Right lung (tissue), 5 donors: ENCODE results near the gene NSMCE1. TPM values are rescaled to one million over a fixed set of nuclear protein-coding genes. Genes with fewer than 3 reads are reported as not detected.
A peak's percentile ranks its signal among the peaks of the same experiment; 100 is the strongest.
"Not testable (repeated sequence)": the region's sequence is repeated elsewhere in the genome, so short reads cannot be mapped to it uniquely, and the experiment has no call there.

Experiments
- DNase-seq, 2 donors: peaks; one replicate each; pipeline ENCODE4 v3.0.0-alpha.2; 2013
- polyA plus RNA-seq, 5 donors: library from polyadenylated mRNA; unstranded; fragments of 120-200 nt; gene quantifications; one replicate each; pipeline versions ENCODE4 v1.2.1 to v1.2.3, GENCODE V29; 2013; ENCODE audit warnings: inconsistent platforms in 1 of 5, low replicate concordance in 1 of 5; ENCODE audit not compliant: insufficient read length in 5 of 5, insufficient read depth in 1 of 5

NSMCE1 gene
- polyA plus RNA-seq, 5 donors: 64.5 to 69.8 (median 67.3) TPM

GRCh38 chr16:27273670-27274423 is 5.3 kb upstream of the NSMCE1 start:
- DNase-seq: no peak

- DNase-seq: no peak
Observed at GRCh38 chr16:27273330-27273669, 4.7 kb upstream of the NSMCE1 start.

GRCh38 chr16:27272697-27273096 is 4.1 kb upstream of the NSMCE1 start:
- DNase-seq: not testable (repeated sequence)

GRCh38 chr16:27272076-27272475 is 3.5 kb upstream of the NSMCE1 start:
- no peak for DNase-seq

GRCh38 chr16:27270349-27270748 is 1.8 kb upstream of the NSMCE1 start:
- DNase-seq: no peak

- DNase-seq: no peak
Observed at GRCh38 chr16:27269300-27270150, 953 bp upstream of the NSMCE1 start.

- no peak for DNase-seq
Observed at GRCh38 chr16:27267037-27267677, 1.4 kb downstream of the NSMCE1 start.

GRCh38 chr16:27265982-27266381 is 2.6 kb downstream of the NSMCE1 start:
- no peak for DNase-seq

- DNase-seq: no peak
Observed at GRCh38 chr16:27264151-27264550, 4.4 kb downstream of the NSMCE1 start.

- not testable (repeated sequence) for DNase-seq
Observed at GRCh38 chr16:27262904-27263423, 5.6 kb downstream of the NSMCE1 start.

- no peak for DNase-seq
Observed at GRCh38 chr16:27259710-27260109, 8.9 kb downstream of the NSMCE1 start.

- DNase-seq: peak in 1 of 2 donors; percentile 48
Observed at GRCh38 chr16:27258241-27258734, 10.3 kb downstream of the NSMCE1 start.

- no peak for DNase-seq
Observed at GRCh38 chr16:27257271-27257670, 11.3 kb downstream of the NSMCE1 start.

GRCh38 chr16:27256861-27257260 is 11.7 kb downstream of the NSMCE1 start:
- no peak for DNase-seq

GRCh38 chr16:27254262-27254811 is 14.2 kb downstream of the NSMCE1 start:
- no peak for DNase-seq

GRCh38 chr16:27253526-27253930 is 15.0 kb downstream of the NSMCE1 start:
- DNase-seq: no peak

- no peak for DNase-seq
Observed at GRCh38 chr16:27252206-27252585, 16.4 kb downstream of the NSMCE1 start.

- no peak for DNase-seq
Observed at GRCh38 chr16:27251541-27252205, 16.9 kb downstream of the NSMCE1 start.

- not testable (repeated sequence) for DNase-seq
Observed at GRCh38 chr16:27248886-27249285, 19.7 kb downstream of the NSMCE1 start.

GRCh38 chr16:27248036-27248435 is 20.5 kb downstream of the NSMCE1 start:
- no peak for DNase-seq

GRCh38 chr16:27247076-27247475 is 21.5 kb downstream of the NSMCE1 start:
- not testable (repeated sequence) for DNase-seq
